D721Med (cell line): ENCODE results near the gene NF1.
"Not testable (repeated sequence)": the region's sequence is repeated elsewhere in the genome, so short reads cannot be mapped to it uniquely, and the experiment has no call there.

Experiments used
- DNase-seq: peaks from one replicate; pipeline ENCODE4 v3.0.0; 2011; ENCODE audit warnings: low spot score; ENCODE audit not compliant: insufficient read length
- FAIRE-seq: peaks from 2 replicates; lab custom pipeline; 2011; peaks lifted over from hg19 to GRCh38; lab: Jason Lieb, UNC
- CTCF ChIP-seq: IDR thresholded peaks from 2 replicates; pipeline ENCODE4 v1.5.1; 2012; ENCODE audit warnings: mild to moderate bottlenecking, control low read depth; ENCODE audit not compliant: insufficient read depth; ENCODE audit errors: missing control alignments

NF1 gene

GRCh38 chr17:31079731-31080130 lies 15.0 kb upstream of the NF1 start:
- DNase-seq (no peak), FAIRE-seq (no peak)
- no peak for TF ChIP-seq CTCF

GRCh38 chr17:31085563-31085962 lies 9.2 kb upstream of the NF1 start:
- FAIRE-seq = no peak
- no peak for TF ChIP-seq CTCF
- DNase-seq = no peak

GRCh38 chr17:31089471-31089870 lies 5.3 kb upstream of the NF1 start:
- no peak for DNase-seq
- TF ChIP-seq CTCF = no peak
- FAIRE-seq = no peak

- not testable (repeated sequence) for DNase-seq, FAIRE-seq
Measured at GRCh38 chr17:31090650-31091049, 4.1 kb upstream of the NF1 start.

GRCh38 chr17:31092475-31093064 lies 2.2 kb upstream of the NF1 start:
- TF ChIP-seq CTCF = no peak
- FAIRE-seq = no peak
- DNase-seq = no peak

GRCh38 chr17:31093866-31094599 lies 744 bp upstream of the NF1 start:
- DNase-seq (no peak), FAIRE-seq (no peak)
- TF ChIP-seq CTCF = no peak

- no peak for DNase-seq
- FAIRE-seq = no peak
- TF ChIP-seq CTCF = no peak
Measured at GRCh38 chr17:31095236-31096105, 694 bp downstream of the NF1 start.
